SK-N-SH (cell line): Measurements from ENCODE around the gene PLSCR1. TPM values are rescaled to one million over a fixed set of nuclear protein-coding genes. Genes with fewer than 3 reads are reported as not detected.

Experiments
- CTCF ChIA-PET: fragments of 300-600, 350-600 bp; formaldehyde crosslinking; extraction: SDS; loops from one replicate; lab custom pipeline; 2021; lab: Yijun Ruan, JAX
- POLR2A ChIA-PET: fragments of 350-600 bp; sonication (Branson Sonifier 250); formaldehyde crosslinking; extraction: SDS; loops from one replicate; lab custom pipeline; 2020; ENCODE audit warnings: antibody characterized with exemption, inconsistent platforms; lab: Yijun Ruan, JAX
- DNase-seq: peaks from one replicate; pipeline ENCODE4 v3.0.0; 2012
- H2AFZ ChIP-seq: fragments of 200-600 bp; sonication (generic); 2 replicates; pipeline ENCODE4 v1.8.1; 2016; ENCODE audit warnings: antibody characterized with exemption, mild to moderate bottlenecking, low read depth
- H3F3A ChIP-seq: fragments of 200-600 bp; sonication (generic); replicated peaks from 2 replicates; pipeline ENCODE3; 2016; ENCODE audit warnings: antibody characterized with exemption, mild to moderate bottlenecking; ENCODE audit not compliant: insufficient read depth
- H3K27ac ChIP-seq, 2 experiments: fragments of 200-500 bp in 1 of 2; fragments of 200-600 bp in 1 of 2; sonication (Bioruptor generic) in 1 of 2; sonication (generic), shearing (Covaris generic) in 1 of 2; 2 replicates each; pipeline versions ENCODE4 v1.5.1 to v1.6.1; 2014 to 2016; ENCODE audit warnings: low read depth in 2 of 2, inconsistent platforms in 1 of 2, low read length in 1 of 2, mild to moderate bottlenecking in 1 of 2, mixed read lengths in 1 of 2
- H3K27me3 ChIP-seq: fragments of 200-600 bp; sonication (generic), shearing (Covaris generic); 2 replicates; pipeline ENCODE4 v1.6.1; 2016; ENCODE audit warnings: mixed run types; ENCODE audit not compliant: insufficient read depth
- H3K36me3 ChIP-seq, 2 experiments: fragments of 200-500 bp in 1 of 2; fragments of 200-600 bp in 1 of 2; sonication (Bioruptor generic) in 1 of 2; sonication (generic) in 1 of 2; replicated peaks in 1 of 2; 2 replicates each; pipeline versions ENCODE3 to v1.5.1; 2014 to 2016; ENCODE audit warnings: low read length in 1 of 2, mild to moderate bottlenecking in 1 of 2; ENCODE audit not compliant: insufficient read depth in 2 of 2, control insufficient read depth in 1 of 2
- H3K4me1 ChIP-seq, 2 experiments: fragments of 200-500 bp in 1 of 2; fragments of 200-600 bp in 1 of 2; sonication (Bioruptor generic) in 1 of 2; sonication (generic), shearing (Covaris generic) in 1 of 2; 2 replicates each; pipeline versions ENCODE4 v1.5.1 to v1.6.1; 2014 to 2016; ENCODE audit warnings: low read depth in 1 of 2, low read length in 1 of 2, mixed run types in 1 of 2; ENCODE audit not compliant: insufficient read depth in 2 of 2, control insufficient read depth in 1 of 2
- H3K4me2 ChIP-seq: fragments of 200-600 bp; sonication (generic), shearing (Covaris generic); 2 replicates; pipeline ENCODE4 v1.6.1; 2017; ENCODE audit warnings: mixed run types
- H3K4me3 ChIP-seq, 2 experiments: fragments of 200-500 bp in 1 of 2; fragments of 200-600 bp in 1 of 2; sonication (Bioruptor generic) in 1 of 2; sonication (generic), shearing (Covaris generic) in 1 of 2; 2 replicates each; pipeline versions ENCODE4 v1.5.1 to v1.8.1; 2014 to 2016; ENCODE audit warnings: low read depth in 2 of 2, inconsistent platforms in 1 of 2, low read length in 1 of 2, mild to moderate bottlenecking in 1 of 2, mixed read lengths in 1 of 2, moderate library complexity in 1 of 2
- H3K79me2 ChIP-seq: fragments of 200-600 bp; sonication (generic); 2 replicates; pipeline ENCODE4 v1.8.1; 2017; ENCODE audit warnings: mild to moderate bottlenecking; ENCODE audit not compliant: insufficient read depth
- H3K9ac ChIP-seq: fragments of 200-600 bp; sonication (generic); 2 replicates; pipeline ENCODE4 v1.6.1; 2017; ENCODE audit warnings: mixed run types
- H3K9me2 ChIP-seq: fragments of 200-600 bp; sonication (generic); 2 replicates; pipeline ENCODE4 v1.6.1; 2017; ENCODE audit warnings: mixed run types
- H3K9me3 ChIP-seq: fragments of 200-600 bp; sonication (generic); 2 replicates; pipeline ENCODE4 v1.6.1; 2017; ENCODE audit warnings: mixed run types, mild to moderate bottlenecking, moderate library complexity
- H4K20me1 ChIP-seq: fragments of 200-600 bp; sonication (generic); 2 replicates; pipeline ENCODE4 v1.6.1; 2017; ENCODE audit warnings: mild to moderate bottlenecking, mixed run types; ENCODE audit not compliant: insufficient read depth
- ELF1 ChIP-seq: IDR thresholded peaks from 2 replicates; pipeline ENCODE4 v1.4.0; 2012
- EZH2phosphoT487 ChIP-seq: fragments of 200-600 bp; sonication (generic); IDR thresholded peaks from 2 replicates; pipeline ENCODE4 v1.6.1; 2017; ENCODE audit warnings: low read depth, mixed run types, mild to moderate bottlenecking, antibody characterized with exemption, moderate library complexity, borderline replicate concordance
- FOSL2 ChIP-seq: IDR thresholded peaks from 2 replicates; pipeline ENCODE4 v1.4.0; 2012; ENCODE audit warnings: low read depth, mild to moderate bottlenecking, moderate library complexity, borderline replicate concordance
- FOXJ3 ChIP-seq: sonication (generic); formaldehyde crosslinking; IDR thresholded peaks from 2 replicates; pipeline ENCODE4 v1.5.1; 2020; ENCODE audit warnings: mild to moderate bottlenecking, missing genetic modification reagents
- FOXM1 ChIP-seq: IDR thresholded peaks from 2 replicates; pipeline ENCODE4 v1.4.0; 2012; ENCODE audit warnings: low read depth, mild to moderate bottlenecking
- GATA2 ChIP-seq: sonication (generic); formaldehyde crosslinking; IDR thresholded peaks from 2 replicates; pipeline ENCODE4 v1.5.0; 2020; ENCODE audit warnings: mild to moderate bottlenecking, missing genetic modification reagents
- JUND ChIP-seq: IDR thresholded peaks from 2 replicates; pipeline ENCODE4 v1.4.0; 2012
- NFIC ChIP-seq: IDR thresholded peaks from 2 replicates; pipeline ENCODE4 v1.4.0; 2012; ENCODE audit warnings: borderline replicate concordance
- NRF1 ChIP-seq: IDR thresholded peaks from 2 replicates; pipeline ENCODE4 v1.6.1; 2012; ENCODE audit warnings: low read depth, mild to moderate bottlenecking, low read length
- POLR2AphosphoS5 ChIP-seq: IDR thresholded peaks from 2 replicates; pipeline ENCODE4 v1.6.1; 2012; ENCODE audit warnings: low read depth, low read length
- RAD21 ChIP-seq: IDR thresholded peaks from 2 replicates; pipeline ENCODE4 v1.6.1; 2012; ENCODE audit warnings: mild to moderate bottlenecking, low read length
- RCOR1 ChIP-seq: fragments of 150-350 bp; IDR thresholded peaks from 2 replicates; pipeline ENCODE4 v1.6.1; 2017; ENCODE audit warnings: antibody characterized with exemption, low read length
- RFX5 ChIP-seq: IDR thresholded peaks from 2 replicates; pipeline ENCODE4 v1.6.1; 2012; ENCODE audit warnings: mild to moderate bottlenecking, improper control_type of control experiment, low read length
- SMC3 ChIP-seq: IDR thresholded peaks from 2 replicates; pipeline ENCODE4 v1.6.1; 2012; ENCODE audit warnings: low read depth, low read length, improper control_type of control experiment
- TEAD4 ChIP-seq: IDR thresholded peaks from 2 replicates; pipeline ENCODE4 v1.4.0; 2012; ENCODE audit warnings: mild to moderate bottlenecking, borderline replicate concordance; ENCODE audit not compliant: insufficient read depth
- WGBS: methylation state at CpG from one replicate; pipeline ENCODE4 v1.1.6; 2017; ENCODE audit warnings: low lambda C conversion rate; 5-methylcytosine and 5-hydroxymethylcytosine counted together
- polyA plus RNA-seq, 3 experiments: library from polyadenylated mRNA; depleted of rRNA; stranded (reverse); fragments of >200 nt; gene quantifications; 2 replicates each; pipeline ENCODE4 v1.2.3, GENCODE V29; 2012
- TF ChIP-seq, protein P1 (sequence below): IDR thresholded peaks from 2 replicates; pipeline ENCODE4 v1.4.0; 2012; ENCODE audit warnings: low read depth
- TF ChIP-seq, protein P2 (sequence below): IDR thresholded peaks from 2 replicates; pipeline ENCODE4 v1.4.0; 2012; ENCODE audit warnings: low read depth, borderline replicate concordance

PLSCR1 gene
- polyA plus RNA-seq, 1 of the 3 experiments (the other 2 are of a cell fraction), result 10.9 TPM

DNA sequence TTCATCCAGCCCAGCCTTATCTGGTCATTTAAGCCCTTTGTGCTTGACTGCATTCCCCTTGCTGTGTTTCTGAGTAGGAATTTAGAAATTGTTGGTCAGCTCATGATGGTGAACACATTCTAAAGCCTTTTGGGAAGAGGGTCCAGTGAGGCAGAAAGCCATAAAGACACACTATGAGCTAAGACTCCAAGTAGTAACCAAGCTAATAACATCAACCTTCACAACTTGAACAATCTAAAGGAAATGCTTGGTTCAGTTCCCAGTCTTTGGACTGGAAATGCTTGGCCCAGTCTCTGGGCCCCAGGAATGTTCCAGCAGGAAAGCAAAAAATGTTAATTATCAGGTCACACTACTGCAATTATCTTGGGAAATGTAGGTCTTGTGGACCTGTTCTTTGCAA is 7.7 kb downstream of the PLSCR1 start:
- H2AFZ ChIP-seq, result no peak overlapping the region
- no peaks in the 10 kb centered on the region for H3K79me2 ChIP-seq
- no peak overlapping the region for H3K27ac ChIP-seq
- DNase-seq, result no peak
- ChIA-PET CTCF (no interaction called here), POLR2A (no interaction called here)
- H3F3A ChIP-seq, result no peaks in the 10 kb centered on the region
- no peaks in the 10 kb centered on the region for H3K36me3 ChIP-seq
- no peaks in the 10 kb centered on the region for H3K27me3 ChIP-seq
- no peak overlapping the region for H3K4me3 ChIP-seq
- H3K4me1 ChIP-seq, result no peaks in the 10 kb centered on the region
- H3K9ac ChIP-seq, result no peak overlapping the region
- no peaks in the 10 kb centered on the region for H4K20me1 ChIP-seq
- no peaks in the 10 kb centered on the region for H3K9me2 ChIP-seq
- TF ChIP-seq FOSL2, result no peak
- TF ChIP-seq, protein P1, sequence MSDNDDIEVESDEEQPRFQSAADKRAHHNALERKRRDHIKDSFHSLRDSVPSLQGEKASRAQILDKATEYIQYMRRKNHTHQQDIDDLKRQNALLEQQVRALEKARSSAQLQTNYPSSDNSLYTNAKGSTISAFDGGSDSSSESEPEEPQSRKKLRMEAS, result no peak
- TF ChIP-seq GATA2 (CRISPR knock-in tag), result no peak
- TF ChIP-seq POLR2AphosphoS5, result no peak
- TF ChIP-seq NRF1, result no peak
- no peak for TF ChIP-seq ELF1
- no peak for TF ChIP-seq FOXM1
- TF ChIP-seq RFX5, result no peak
- TF ChIP-seq SMC3, result no peak
- TF ChIP-seq JUND, result no peak
- TF ChIP-seq RAD21, result no peak
- no peak for TF ChIP-seq RCOR1
- no peak for TF ChIP-seq NFIC
- no peak for TF ChIP-seq TEAD4
- TF ChIP-seq FOXJ3 (CRISPR knock-in tag), result no peak
- TF ChIP-seq, protein P2, sequence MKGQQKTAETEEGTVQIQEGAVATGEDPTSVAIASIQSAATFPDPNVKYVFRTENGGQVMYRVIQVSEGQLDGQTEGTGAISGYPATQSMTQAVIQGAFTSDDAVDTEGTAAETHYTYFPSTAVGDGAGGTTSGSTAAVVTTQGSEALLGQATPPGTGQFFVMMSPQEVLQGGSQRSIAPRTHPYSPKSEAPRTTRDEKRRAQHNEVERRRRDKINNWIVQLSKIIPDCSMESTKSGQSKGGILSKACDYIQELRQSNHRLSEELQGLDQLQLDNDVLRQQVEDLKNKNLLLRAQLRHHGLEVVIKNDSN, result no peak
- TF ChIP-seq, all 33 proteins: peak for 0
- Histone ChIP-seq H3K4me2 (no peak overlapping the region), H3K9me3 (no peaks in the 10 kb centered on the region)

DNA sequence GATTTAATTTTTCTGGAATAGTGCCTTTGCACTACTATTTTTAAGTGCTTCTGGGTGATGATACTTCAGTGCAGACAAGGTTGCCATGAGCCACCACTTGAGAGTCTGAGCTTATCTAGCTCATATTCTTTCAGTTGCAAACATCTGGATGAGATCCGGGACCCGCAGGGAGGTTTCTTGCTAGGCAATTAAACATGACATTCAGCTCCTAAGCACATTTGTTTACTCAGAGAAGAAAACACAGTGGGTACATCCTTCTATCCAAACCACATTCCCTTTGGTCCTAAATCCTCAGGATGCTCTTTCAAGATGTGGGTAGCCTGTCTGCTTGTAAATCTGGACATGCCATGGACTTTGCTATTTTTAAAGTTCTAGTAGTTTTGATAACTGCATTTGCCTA is 12.0 kb downstream of the PLSCR1 start:
- Histone ChIP-seq H3K36me3 (no peaks in the 10 kb centered on the region), H3K9me2 (no peaks in the 10 kb centered on the region; the same call in 1 of the 2 replicates), H3K9me3 (no peaks in the 10 kb centered on the region), H3K27ac (no peak overlapping the region)
- WGBS, result 76% methylated on average over 2 of the region's 2 CpGs
- CTCF ChIA-PET, result no interaction called here
- TF ChIP-seq EZH2phosphoT487, result no peak
- TF ChIP-seq FOSL2, result no peak
- TF ChIP-seq, all 33 proteins: peak for 0
- Histone ChIP-seq H3K27me3 (no peaks in the 10 kb centered on the region), H3K4me1 (no peaks in the 10 kb centered on the region), H4K20me1 (no peaks in the 10 kb centered on the region), H3K9ac (no peak overlapping the region), H3F3A (no peaks in the 10 kb centered on the region), H3K4me3 (no peak overlapping the region), H3K4me2 (no peak overlapping the region), H2AFZ (no peak overlapping the region), H3K79me2 (no peaks in the 10 kb centered on the region)
- DNase-seq, result no peak
- POLR2A ChIA-PET, result no interaction called here
